GM21390 (cell line): Measurements from ENCODE around the gene TANGO2.

Experiments used
- ATAC-seq: cut with Tn5 transposase; IDR thresholded peaks from one replicate; pipeline ENCODE4 v1.9.1; 2021; ENCODE audit not compliant: unreplicated experiment

Gene TANGO2

GRCh38 chr22:20083157-20083890 is 62.4 kb downstream of the TANGO2 start:
- ATAC-seq: no peak

- ATAC-seq: no peak
Observed at GRCh38 chr22:20083891-20084546, 63.1 kb downstream of the TANGO2 start.

GRCh38 chr22:20084547-20085413 is 63.9 kb downstream of the TANGO2 start:
- ATAC-seq: no peak

GRCh38 chr22:20085651-20086050 is 64.7 kb downstream of the TANGO2 start:
- no peak for ATAC-seq

- ATAC-seq: no peak
Observed at GRCh38 chr22:20086101-20086599, 65.2 kb downstream of the TANGO2 start.

GRCh38 chr22:20086763-20087162 is 65.9 kb downstream of the TANGO2 start:
- ATAC-seq: no peak

- ATAC-seq: no peak
Observed at GRCh38 chr22:20087319-20088262, 66.7 kb downstream of the TANGO2 start.

- ATAC-seq: no peak
Observed at GRCh38 chr22:20088263-20088648, 67.3 kb downstream of the TANGO2 start.

GRCh38 chr22:20089226-20089976 is 68.5 kb downstream of the TANGO2 start:
- ATAC-seq: no peak

- ATAC-seq: no peak
Observed at GRCh38 chr22:20089977-20090729, 69.2 kb downstream of the TANGO2 start.

GRCh38 chr22:20090730-20091240 is 69.9 kb downstream of the TANGO2 start:
- ATAC-seq: no peak

- ATAC-seq: no peak
Observed at GRCh38 chr22:20091690-20092476, 71.0 kb downstream of the TANGO2 start.

- ATAC-seq: no peak
Observed at GRCh38 chr22:20092477-20092854, 71.6 kb downstream of the TANGO2 start.

GRCh38 chr22:20093418-20094196 is 72.7 kb downstream of the TANGO2 start:
- ATAC-seq: no peak

GRCh38 chr22:20094197-20094807 is 73.4 kb downstream of the TANGO2 start:
- ATAC-seq: no peak

GRCh38 chr22:20095521-20095920 is 74.6 kb downstream of the TANGO2 start:
- ATAC-seq: no peak
